ENCODE measurements around the gene C1QTNF1. TPM values are rescaled to one million over a fixed set of nuclear protein-coding genes. Genes with fewer than 3 reads are reported as not detected.

The C1QTNF1 gene
- total and polyA plus RNA-seq, 2 donors (not counting 1 experiment from before 2014, with no cell fraction given) = not detected

DNA sequence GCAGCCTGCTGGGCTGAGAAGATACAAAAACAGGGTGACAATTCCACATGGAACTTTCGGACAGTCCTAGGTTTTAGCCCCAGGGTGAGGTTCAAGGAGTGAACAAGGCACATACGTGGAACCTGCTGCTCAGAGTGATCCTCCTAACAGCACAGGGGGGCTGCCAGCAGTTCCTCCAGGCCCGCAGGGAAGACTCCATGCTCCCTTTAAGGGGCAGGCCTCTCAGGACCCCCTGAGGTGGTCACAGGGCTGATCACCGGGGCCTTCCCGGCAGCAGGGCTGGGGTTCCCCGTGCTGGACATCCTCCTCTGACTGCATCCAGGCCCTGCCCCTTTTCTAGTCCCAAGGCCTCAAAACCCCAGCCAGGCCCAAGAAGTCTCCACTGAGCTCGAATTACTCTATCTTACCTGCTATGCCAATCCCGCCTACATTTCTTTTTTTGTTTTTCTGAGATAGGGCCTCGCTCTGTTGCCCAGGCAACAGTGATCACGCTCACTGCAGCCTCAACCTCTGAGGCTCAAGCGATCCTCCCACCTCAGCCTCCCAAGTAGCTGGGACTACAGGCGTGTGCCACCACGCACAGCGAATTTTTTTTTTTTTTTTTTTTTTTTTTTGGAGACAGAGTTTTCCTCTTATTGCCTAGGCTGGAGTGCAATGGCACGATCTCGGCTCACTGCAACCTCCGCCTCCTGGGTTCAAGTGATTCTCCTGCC, 24.8 kb upstream of the C1QTNF1 start:
- POLR2A ChIA-PET = no interaction called here
- H3K27me3 Mint-ChIP-seq = no peaks in the 10 kb centered on the region
- Histone ChIP-seq H3K4me1 (ENCODE audit: control insufficient read depth in 2 of 2, insufficient read depth in 2 of 2, low read length in 2 of 2) (no peaks in the 10 kb centered on the region), H3K27me3 (replicated peaks in 1 of 4; ENCODE audit: control extremely low read depth in 1 of 4, control insufficient read depth in 3 of 4, insufficient read depth in 4 of 4, low read length in 3 of 4) (no peaks in the 10 kb centered on the region), H4K20me1 (ENCODE audit: control insufficient read depth, insufficient read depth, low read length, poor library complexity, severe bottlenecking) (peaks cover 87% of the 10 kb centered on the region), H3K36me3 (replicated peaks in 1 of 2; ENCODE audit: control extremely low read depth in 1 of 2, control insufficient read depth in 1 of 2, extremely low read depth in 1 of 2, insufficient read depth in 2 of 2, low read length in 1 of 2) (peaks cover 0 to 57% of the 10 kb centered on the region in 2 experiments), H3K9me3 (ENCODE audit: control extremely low read depth in 1 of 3, control insufficient read depth in 2 of 3, insufficient read depth in 1 of 3, low read length in 2 of 3) (no peaks in the 10 kb centered on the region), H3K4me2 (replicated peaks; ENCODE audit: low read depth, low read length, poor library complexity, severe bottlenecking) (no peak overlapping the region), H3K9ac (ENCODE audit: low read length) (no peak overlapping the region), H2AFZ (ENCODE audit: insufficient read depth, low read depth, low read length, poor library complexity, severe bottlenecking) (no peak overlapping the region), H3K4me3 (ENCODE audit: control extremely low read depth in 1 of 5, extremely low read depth in 1 of 5, insufficient read depth in 1 of 5, low read depth in 2 of 5, low read length in 4 of 5) (no peak overlapping the region), H3K27ac (ENCODE audit: low read length in 2 of 2) (no peak overlapping the region), H3K79me2 (ENCODE audit: control insufficient read depth, insufficient read depth, low read length) (peaks cover 45% of the 10 kb centered on the region)
- H3K9me3 Mint-ChIP-seq (ENCODE audit: insufficient read depth) = no peaks in the 10 kb centered on the region
- ATAC-seq (ENCODE audit: low read depth) (no peak), DNase-seq (no peak)
- CTCF ChIA-PET = interaction anchor here (0.6 to 1.1 kb wide), 4 partner anchors 43 to 556 kb away, joined by 3 to 4 read pairs (median 4); no protein-coding TSS in a partner anchor
- WGBS (ENCODE audit: insufficient coverage) = 98% methylated on average over 13 of the region's 17 CpGs
- H3K4me1 Mint-ChIP-seq = peaks cover 6% of the 10 kb centered on the region
- H3K4me3 Mint-ChIP-seq = no peak overlapping the region
- intact Hi-C loops (cut with micrococcal nuclease) = loop anchor here (10.0 kb wide), 1 partner anchor 46 kb away; no protein-coding TSS in a partner anchor
- no peak for TF ChIP-seq CTCF (IDR thresholded peaks at IDR 0.05)
- H3K27ac Mint-ChIP-seq = no peak overlapping the region

DNA sequence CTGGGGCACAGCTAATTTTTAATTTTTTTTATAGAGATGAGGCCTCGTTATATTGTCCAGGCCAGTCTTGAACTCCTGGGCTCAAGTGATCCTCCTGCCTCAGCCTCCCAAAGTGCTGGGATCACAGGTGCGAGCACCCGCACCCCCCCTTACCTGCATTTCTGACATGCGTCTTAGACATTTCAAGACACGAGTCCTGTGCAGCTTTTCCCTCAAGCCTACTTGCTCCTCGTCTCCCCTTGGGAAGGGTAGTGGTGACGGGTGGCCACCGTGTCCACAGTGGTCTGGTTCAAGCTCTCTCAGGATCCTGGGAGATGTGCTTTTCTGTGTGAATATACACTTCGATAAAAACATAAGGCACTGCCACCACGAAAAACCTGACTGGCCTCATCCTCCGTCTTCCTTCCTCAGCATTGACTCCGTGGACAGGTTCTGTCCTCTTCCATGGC, 24.0 kb upstream of the C1QTNF1 start:
- H3K27ac ChIP-seq (ENCODE audit: low read length in 2 of 2) = no peak overlapping the region
- ATAC-seq (ENCODE audit: low read depth) (no peak), DNase-seq (no peak)
- no peak overlapping the region for H3K4me2 ChIP-seq (replicated peaks; ENCODE audit: low read depth, low read length, poor library complexity, severe bottlenecking)
- no peaks in the 10 kb centered on the region for H3K27me3 ChIP-seq (replicated peaks in 1 of 4; ENCODE audit: control extremely low read depth in 1 of 4, control insufficient read depth in 3 of 4, insufficient read depth in 4 of 4, low read length in 3 of 4)
- H3K27me3 Mint-ChIP-seq = no peaks in the 10 kb centered on the region
- no peak overlapping the region for H3K4me3 Mint-ChIP-seq
- no peak overlapping the region for H3K9ac ChIP-seq (ENCODE audit: low read length)
- H4K20me1 ChIP-seq (ENCODE audit: control insufficient read depth, insufficient read depth, low read length, poor library complexity, severe bottlenecking) = peaks cover 85% of the 10 kb centered on the region
- ChIA-PET CTCF (interaction anchor here (0.6 to 1.1 kb wide), 3 partner anchors 42 to 557 kb away, joined by 3 to 4 read pairs (median 4); no protein-coding TSS in a partner anchor), POLR2A (no interaction called here)
- H3K27ac Mint-ChIP-seq = no peak overlapping the region
- no peak overlapping the region for H3K4me3 ChIP-seq (ENCODE audit: control extremely low read depth in 1 of 5, extremely low read depth in 1 of 5, insufficient read depth in 1 of 5, low read depth in 2 of 5, low read length in 4 of 5)
- H3K9me3 ChIP-seq (ENCODE audit: control extremely low read depth in 1 of 3, control insufficient read depth in 2 of 3, insufficient read depth in 1 of 3, low read length in 2 of 3) = no peaks in the 10 kb centered on the region
- peaks cover 0 to 57% of the 10 kb centered on the region in 2 experiments for H3K36me3 ChIP-seq (replicated peaks in 1 of 2; ENCODE audit: control extremely low read depth in 1 of 2, control insufficient read depth in 1 of 2, extremely low read depth in 1 of 2, insufficient read depth in 2 of 2, low read length in 1 of 2)
- H3K4me1 ChIP-seq (ENCODE audit: control insufficient read depth in 2 of 2, insufficient read depth in 2 of 2, low read length in 2 of 2) = no peaks in the 10 kb centered on the region
- H3K4me1 Mint-ChIP-seq = peaks cover 6% of the 10 kb centered on the region
- WGBS (ENCODE audit: insufficient coverage) = over 99% methylated on average over 12 of the region's 12 CpGs
- no peaks in the 10 kb centered on the region for H3K9me3 Mint-ChIP-seq (ENCODE audit: insufficient read depth)
- intact Hi-C loops (cut with micrococcal nuclease) = loop anchor here (10.0 kb wide), 1 partner anchor 45 kb away; no protein-coding TSS in a partner anchor
- peaks cover 47% of the 10 kb centered on the region for H3K79me2 ChIP-seq (ENCODE audit: control insufficient read depth, insufficient read depth, low read length)
- no peak for TF ChIP-seq EZH2 (IDR thresholded peaks at IDR 0.05; ENCODE audit: borderline replicate concordance, insufficient read depth, low read depth, low read length, poor library complexity, severe bottlenecking)
- no peak for TF ChIP-seq CTCF (IDR thresholded peaks at IDR 0.05)
- H2AFZ ChIP-seq (ENCODE audit: insufficient read depth, low read depth, low read length, poor library complexity, severe bottlenecking) = no peak overlapping the region

Data from B cell (primary cell).